ENCODE results near the gene PTPN11.
"Not testable (repeated sequence)": the region's sequence is repeated elsewhere in the genome, so short reads cannot be mapped to it uniquely, and the experiment has no call there.

The PTPN11 gene

GRCh38 chr12:112389922-112390654 is 28.7 kb upstream of the PTPN11 start:
- not testable (repeated sequence) for H3K9ac ChIP-seq (ENCODE audit: low read length); H3K27me3 ChIP-seq (ENCODE audit: control insufficient read depth, insufficient read depth, low read length); H3K27ac ChIP-seq (ENCODE audit: low read depth, low read length); H3K4me1 ChIP-seq (ENCODE audit: control insufficient read depth, insufficient read depth, low read length); H3K4me3 ChIP-seq (ENCODE audit: low read length); H3K36me3 ChIP-seq (ENCODE audit: control insufficient read depth, insufficient read depth, low read length)

DNA sequence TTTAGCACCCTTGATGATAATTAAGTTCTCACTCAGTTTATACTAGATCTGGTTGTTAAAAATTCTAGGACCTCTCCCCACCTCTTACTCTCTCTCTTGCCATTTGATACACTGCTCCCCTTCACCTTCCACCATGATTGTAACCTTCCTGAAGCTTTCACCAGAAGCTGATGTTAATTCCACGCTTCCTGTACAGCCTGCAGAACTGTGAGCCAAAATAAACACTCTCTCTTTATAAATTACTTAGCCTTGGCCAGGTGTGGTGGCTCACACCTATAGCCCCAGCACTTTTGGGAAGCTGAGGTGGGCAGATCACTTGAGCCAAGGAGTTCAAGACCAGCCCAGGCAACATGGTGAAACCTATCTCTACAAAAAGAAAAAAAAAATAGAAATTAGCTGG is 25.4 kb upstream of the PTPN11 start:
- Histone ChIP-seq H3K4me1 (ENCODE audit: control insufficient read depth, insufficient read depth, low read length) (no peaks in the 10 kb centered on the region), H3K4me3 (ENCODE audit: low read length) (no peak overlapping the region), H3K36me3 (ENCODE audit: control insufficient read depth, insufficient read depth, low read length) (no peaks in the 10 kb centered on the region), H3K9ac (ENCODE audit: low read length) (no peak overlapping the region), H3K27ac (ENCODE audit: low read depth, low read length) (no peak overlapping the region), H3K27me3 (ENCODE audit: control insufficient read depth, insufficient read depth, low read length) (no peaks in the 10 kb centered on the region)

DNA sequence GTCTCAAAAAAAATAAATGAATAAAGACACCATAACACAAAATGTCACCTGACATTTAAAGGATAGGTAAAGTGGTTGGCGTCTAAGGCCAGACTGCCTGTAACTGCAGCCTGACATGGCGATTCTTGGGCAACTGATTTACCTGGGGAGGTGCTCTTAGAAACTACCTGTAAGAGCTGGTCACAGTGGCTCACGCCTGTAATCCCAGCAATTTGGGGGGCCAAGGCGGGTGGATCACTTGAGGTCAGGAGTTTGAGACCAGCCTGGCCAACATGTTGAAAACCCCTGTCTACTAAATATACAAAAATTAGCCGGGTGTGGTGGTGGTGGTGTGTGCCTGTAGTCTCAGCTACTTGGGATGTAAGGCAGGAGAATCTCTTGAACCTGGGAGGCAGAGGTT is 17.7 kb upstream of the PTPN11 start:
- Histone ChIP-seq H3K27ac (ENCODE audit: low read depth, low read length) (no peak overlapping the region), H3K4me3 (ENCODE audit: low read length) (no peak overlapping the region), H3K36me3 (ENCODE audit: control insufficient read depth, insufficient read depth, low read length) (peaks cover 2% of the 10 kb centered on the region), H3K4me1 (ENCODE audit: control insufficient read depth, insufficient read depth, low read length) (no peaks in the 10 kb centered on the region), H3K9ac (ENCODE audit: low read length) (no peak overlapping the region), H3K27me3 (ENCODE audit: control insufficient read depth, insufficient read depth, low read length) (no peaks in the 10 kb centered on the region)

GRCh38 chr12:112401903-112402498 is 16.7 kb upstream of the PTPN11 start:
- Histone ChIP-seq H3K9ac (ENCODE audit: low read length) (no peak overlapping the region), H3K27me3 (ENCODE audit: control insufficient read depth, insufficient read depth, low read length) (no peaks in the 10 kb centered on the region), H3K4me3 (ENCODE audit: low read length) (no peak overlapping the region), H3K4me1 (ENCODE audit: control insufficient read depth, insufficient read depth, low read length) (no peaks in the 10 kb centered on the region), H3K36me3 (ENCODE audit: control insufficient read depth, insufficient read depth, low read length) (peaks cover 8% of the 10 kb centered on the region), H3K27ac (ENCODE audit: low read depth, low read length) (no peak overlapping the region)

- Histone ChIP-seq H3K27me3 (ENCODE audit: control insufficient read depth, insufficient read depth, low read length) (no peaks in the 10 kb centered on the region), H3K27ac (ENCODE audit: low read depth, low read length) (no peak overlapping the region), H3K9ac (ENCODE audit: low read length) (no peak overlapping the region), H3K4me1 (ENCODE audit: control insufficient read depth, insufficient read depth, low read length) (peaks cover 3% of the 10 kb centered on the region), H3K36me3 (ENCODE audit: control insufficient read depth, insufficient read depth, low read length) (peaks cover 12% of the 10 kb centered on the region), H3K4me3 (ENCODE audit: low read length) (no peak overlapping the region)
Observed at GRCh38 chr12:112406519-112407488, 11.9 kb upstream of the PTPN11 start.

DNA sequence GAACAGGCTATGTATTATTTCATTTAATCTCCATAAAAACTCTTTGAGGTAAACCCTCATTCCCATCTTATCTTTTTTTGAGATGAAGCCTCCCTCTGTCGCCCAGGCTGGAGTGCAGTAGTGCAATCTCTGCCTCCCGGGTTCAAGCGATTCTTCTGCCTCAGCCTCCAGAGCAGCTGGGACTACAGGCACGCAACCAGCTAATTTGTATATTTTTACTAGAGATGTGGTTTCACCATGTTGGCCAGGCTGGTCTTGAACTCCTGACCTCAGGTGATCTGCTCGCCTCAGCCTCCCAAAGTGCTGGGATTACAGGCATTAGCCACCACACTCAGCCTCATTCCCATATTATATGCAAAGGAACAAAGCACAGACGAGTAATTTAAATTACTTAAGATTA is 11.1 kb upstream of the PTPN11 start:
- peak overlapping the region; percentile 9 for H3K4me3 ChIP-seq (ENCODE audit: low read length)
- not testable (repeated sequence) for H3K27ac ChIP-seq (ENCODE audit: low read depth, low read length); H3K9ac ChIP-seq (ENCODE audit: low read length); H3K27me3 ChIP-seq (ENCODE audit: control insufficient read depth, insufficient read depth, low read length); H3K4me1 ChIP-seq (ENCODE audit: control insufficient read depth, insufficient read depth, low read length)
- H3K36me3 ChIP-seq (ENCODE audit: control insufficient read depth, insufficient read depth, low read length), result peaks cover 12% of the 10 kb centered on the region

- Histone ChIP-seq H3K36me3 (ENCODE audit: control insufficient read depth, insufficient read depth, low read length) (peaks cover 12% of the 10 kb centered on the region), H3K27ac (ENCODE audit: low read depth, low read length) (peak overlapping the region; percentile 89), H3K9ac (ENCODE audit: low read length) (peak overlapping the region; percentile 97), H3K4me1 (ENCODE audit: control insufficient read depth, insufficient read depth, low read length) (peaks cover 3% of the 10 kb centered on the region), H3K27me3 (ENCODE audit: control insufficient read depth, insufficient read depth, low read length) (no peaks in the 10 kb centered on the region), H3K4me3 (ENCODE audit: low read length) (peak overlapping the region; percentile 96)
Observed at GRCh38 chr12:112408621-112409020, 10.1 kb upstream of the PTPN11 start.

DNA sequence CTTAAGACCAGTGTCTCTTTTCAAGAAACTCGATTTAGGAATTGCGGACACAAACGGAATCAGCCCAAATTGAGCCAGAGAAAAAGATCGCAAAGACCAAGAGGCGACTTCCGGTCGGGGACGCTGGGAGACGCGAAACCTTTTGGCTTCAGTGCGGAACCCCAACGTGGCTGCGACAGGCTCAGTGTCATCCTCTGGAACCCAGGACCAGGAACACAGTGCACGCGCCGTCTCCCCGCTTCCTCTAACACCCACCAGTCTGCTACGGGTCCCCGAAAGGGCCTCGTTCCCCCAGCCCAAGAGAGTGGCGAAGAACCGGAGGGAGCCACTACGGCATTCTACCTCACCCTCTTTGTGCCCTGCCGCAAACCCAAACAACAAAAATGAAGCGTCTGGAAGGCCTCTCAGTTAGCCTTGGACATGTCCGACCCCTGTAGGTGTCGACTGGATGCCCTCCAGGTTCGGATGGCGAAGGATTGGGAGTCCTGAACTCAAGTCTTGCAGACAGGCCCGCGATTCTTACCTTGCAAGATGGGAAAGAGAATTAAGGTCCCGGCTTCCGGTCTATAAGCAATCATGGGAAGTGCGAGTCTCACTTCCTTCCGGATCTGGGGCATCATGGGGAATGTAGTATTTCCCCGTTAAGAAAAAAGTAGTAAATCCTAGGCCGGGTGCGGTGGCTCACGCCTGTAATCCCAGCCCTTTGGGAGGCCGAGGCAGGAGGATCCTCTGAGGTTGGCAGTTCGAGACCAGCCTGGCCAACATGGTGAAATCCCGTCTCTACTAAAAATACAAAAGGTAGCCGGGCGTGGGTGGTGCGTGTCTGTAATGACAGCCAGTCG is 9.5 kb upstream of the PTPN11 start, which contains the start of gene RPL6:
RPL6 (minus strand) TSS at position 542 of the 842 bp plus-strand sequence. CDS start 949 bp downstream, outside the sequence.
- H3K4me1 ChIP-seq (ENCODE audit: control insufficient read depth, insufficient read depth, low read length), result peaks cover 3% of the 10 kb centered on the region
- H3K9ac ChIP-seq (ENCODE audit: low read length), result peak within 1 kb of the TSS; percentile 97
- peak within 1 kb of the TSS; percentile 96 for H3K4me3 ChIP-seq (ENCODE audit: low read length)

GRCh38 chr12:112409906-112410244 is 8.9 kb upstream of the PTPN11 start:
- Histone ChIP-seq H3K9ac (ENCODE audit: low read length) (no peak overlapping the region), H3K4me3 (ENCODE audit: low read length) (peak overlapping the region; percentile 96), H3K4me1 (ENCODE audit: control insufficient read depth, insufficient read depth, low read length) (peaks cover 3% of the 10 kb centered on the region), H3K36me3 (ENCODE audit: control insufficient read depth, insufficient read depth, low read length) (peaks cover 10% of the 10 kb centered on the region), H3K27me3 (ENCODE audit: control insufficient read depth, insufficient read depth, low read length) (no peaks in the 10 kb centered on the region), H3K27ac (ENCODE audit: low read depth, low read length) (peak overlapping the region; percentile 32)

More for the DNA sequence above, 9.5 kb upstream of the PTPN11 start, which contains the start of gene RPL6:
- Histone ChIP-seq H3K27me3 (ENCODE audit: control insufficient read depth, insufficient read depth, low read length) (no peaks in the 10 kb centered on the region), H3K27ac (ENCODE audit: low read depth, low read length) (peak within 1 kb of the TSS; percentile 89), H3K36me3 (ENCODE audit: control insufficient read depth, insufficient read depth, low read length) (peaks cover 12% of the 10 kb centered on the region)

DNA sequence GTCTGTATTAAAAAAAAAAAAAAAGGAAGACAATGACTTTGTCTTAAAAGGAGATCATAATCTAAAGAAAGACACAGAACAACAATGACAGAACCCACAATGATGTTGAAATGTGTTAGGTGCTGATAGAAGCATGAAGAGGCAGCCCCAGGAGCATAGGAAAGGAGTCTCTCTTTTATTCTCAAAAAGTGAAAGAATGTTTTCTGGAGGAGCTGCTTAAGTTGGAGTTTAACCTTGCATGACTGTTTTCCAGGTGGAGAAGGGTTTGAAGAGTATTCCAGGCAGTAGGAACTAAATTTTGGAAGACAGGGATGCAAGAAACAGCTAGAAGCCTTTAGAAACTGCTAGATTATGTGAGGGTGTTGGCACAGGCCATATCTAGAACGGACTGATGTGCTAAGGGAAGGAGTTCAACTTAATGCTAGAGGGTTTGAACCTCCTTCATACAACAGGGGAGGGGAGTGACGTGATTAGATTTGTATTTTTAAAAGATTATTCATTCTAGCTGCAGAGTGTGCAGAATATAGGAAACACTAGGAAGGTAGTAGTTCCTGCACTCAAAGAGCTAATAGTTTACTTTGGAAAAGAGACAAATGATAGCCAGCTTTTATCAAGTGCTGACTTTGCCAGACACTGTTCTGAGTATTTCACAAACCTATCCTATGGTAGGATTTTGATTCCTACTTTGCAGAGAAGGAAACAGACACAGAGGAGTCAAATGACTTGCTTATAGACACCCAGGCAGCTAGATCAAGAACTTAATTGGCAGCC is 4.7 kb upstream of the PTPN11 start:
- Histone ChIP-seq H3K27me3 (ENCODE audit: control insufficient read depth, insufficient read depth, low read length) (no peaks in the 10 kb centered on the region), H3K9ac (ENCODE audit: low read length) (no peak overlapping the region), H3K27ac (ENCODE audit: low read depth, low read length) (no peak overlapping the region)

GRCh38 chr12:112415457-112415856 is 3.3 kb upstream of the PTPN11 start:
- not testable (repeated sequence) for H3K4me3 ChIP-seq (ENCODE audit: low read length); H3K27me3 ChIP-seq (ENCODE audit: control insufficient read depth, insufficient read depth, low read length); H3K4me1 ChIP-seq (ENCODE audit: control insufficient read depth, insufficient read depth, low read length); H3K27ac ChIP-seq (ENCODE audit: low read depth, low read length); H3K36me3 ChIP-seq (ENCODE audit: control insufficient read depth, insufficient read depth, low read length); H3K9ac ChIP-seq (ENCODE audit: low read length)

More for the DNA sequence above, 4.7 kb upstream of the PTPN11 start:
- peaks cover 3% of the 10 kb centered on the region for H3K4me1 ChIP-seq (ENCODE audit: control insufficient read depth, insufficient read depth, low read length)
- H3K4me3 ChIP-seq (ENCODE audit: low read length), result no peak overlapping the region
- no peaks in the 10 kb centered on the region for H3K36me3 ChIP-seq (ENCODE audit: control insufficient read depth, insufficient read depth, low read length)

Data from rectal smooth muscle tissue (tissue), 1 donor.